Measurements from ENCODE around the gene ADCY2. TPM values are rescaled to one million over a fixed set of nuclear protein-coding genes. Genes with fewer than 3 reads are reported as not detected.

Gene ADCY2
- total RNA-seq, 8 experiments from 2014 or later, result 0.09 to 83.3 (median 8.9) TPM

GRCh38 chr5:7751874-7752273, 355.9 kb downstream of the ADCY2 start:
- no peak overlapping the region for H3K4me3 ChIP-seq
- H3K27ac ChIP-seq, result no peak overlapping the region
- H3K4me1 ChIP-seq (replicated peaks in 1 of 2), result peaks cover 0 to 3% of the 10 kb centered on the region in 2 donors
- ATAC-seq (replicated peaks in 6 of 8), result peak in 1 of 8 experiments; percentile 52
- 40 to 100% (median 80%) methylated on average over 1 to 5 of the region's 5 CpGs; no CpG with 5 or more reads in 2 of the 10 experiments for WGBS, 10 experiments
- in situ Hi-C loops (cut with MboI; ENCODE audit: low pct_unique_long_range_greater_than_20kb in 2 of 9, low sequenced_read_pairs in 9 of 9, unreplicated experiment in 9 of 9), result loop anchor here in 2 of 9 experiments (25.0 kb wide), 2 partner anchors 340 to 940 kb away; no protein-coding TSS in a partner anchor

- 0 to 100% (median 81%) methylated on average over 1 to 3 of the region's 3 CpGs for WGBS, 10 experiments
- H3K4me3 ChIP-seq, result no peak overlapping the region
- no peak overlapping the region for H3K27ac ChIP-seq
- in situ Hi-C loops (cut with MboI; ENCODE audit: low pct_unique_long_range_greater_than_20kb in 2 of 9, low sequenced_read_pairs in 9 of 9, unreplicated experiment in 9 of 9), result loop anchor here in 2 of 9 experiments (25.0 kb wide), 2 partner anchors 341 to 941 kb away; no protein-coding TSS in a partner anchor
- H3K4me1 ChIP-seq (replicated peaks in 1 of 2), result peaks cover 0 to 5% of the 10 kb centered on the region in 2 donors
- no peak for ATAC-seq (replicated peaks in 6 of 8)
Observed at GRCh38 chr5:7753181-7753580, 357.2 kb downstream of the ADCY2 start.

- 0 to 100% (median 95%) methylated on average over 1 of the region's 1 CpG; no CpG with 5 or more reads in 2 of the 10 experiments for WGBS, 10 experiments
- Histone ChIP-seq H3K4me1 (replicated peaks in 1 of 2) (peaks cover 0 to 5% of the 10 kb centered on the region in 2 donors), H3K27ac (no peak overlapping the region), H3K4me3 (no peak overlapping the region)
- ATAC-seq (replicated peaks in 6 of 8), result no peak
- in situ Hi-C loops (cut with MboI; ENCODE audit: low pct_unique_long_range_greater_than_20kb in 2 of 9, low sequenced_read_pairs in 9 of 9, unreplicated experiment in 9 of 9), result loop anchor here in 2 of 9 experiments (25.0 kb wide), 2 partner anchors 341 to 941 kb away; no protein-coding TSS in a partner anchor
Observed at GRCh38 chr5:7753596-7753995, 357.7 kb downstream of the ADCY2 start.

- in situ Hi-C loops (cut with MboI; ENCODE audit: low pct_unique_long_range_greater_than_20kb in 2 of 9, low sequenced_read_pairs in 9 of 9, unreplicated experiment in 9 of 9), result loop anchor here in 2 of 9 experiments (25.0 kb wide), 2 partner anchors 342 to 942 kb away; no protein-coding TSS in a partner anchor
- WGBS, 10 experiments, result 21 to 100% (median 92%) methylated on average over 2 to 6 of the region's 6 CpGs
- no peak for ATAC-seq (replicated peaks in 6 of 8)
- Histone ChIP-seq H3K27ac (no peak overlapping the region), H3K4me1 (replicated peaks in 1 of 2) (peaks cover 0 to 5% of the 10 kb centered on the region in 2 donors), H3K4me3 (no peak overlapping the region)
Observed at GRCh38 chr5:7754490-7754889, 358.6 kb downstream of the ADCY2 start.

- ATAC-seq (replicated peaks in 6 of 8), result peak; percentile 84 to 98 (median 89)
- Histone ChIP-seq H3K4me3 (no peak overlapping the region), H3K4me1 (replicated peaks in 1 of 2) (peaks cover 0 to 8% of the 10 kb centered on the region in 2 donors), H3K27ac (no peak overlapping the region)
- in situ Hi-C loops (cut with MboI; ENCODE audit: low pct_unique_long_range_greater_than_20kb in 2 of 9, low sequenced_read_pairs in 9 of 9, unreplicated experiment in 9 of 9), result loop anchor here in 2 of 9 experiments (25.0 kb wide), 2 partner anchors 343 to 943 kb away; no protein-coding TSS in a partner anchor
- 27 to 100% (median 60%) methylated on average over 2 to 10 of the region's 13 CpGs; no CpG with 5 or more reads in 1 of the 10 experiments for WGBS, 10 experiments
Observed at GRCh38 chr5:7754997-7755596, 359.2 kb downstream of the ADCY2 start.

GRCh38 chr5:7755958-7756357, 360.0 kb downstream of the ADCY2 start:
- 47 to 100% (median 88%) methylated on average over 1 to 5 of the region's 5 CpGs for WGBS, 10 experiments
- H3K27ac ChIP-seq, result no peak overlapping the region

GRCh38 chr5:7756453-7756852, 360.5 kb downstream of the ADCY2 start:
- in situ Hi-C loops (cut with MboI; ENCODE audit: low pct_unique_long_range_greater_than_20kb in 2 of 9, low sequenced_read_pairs in 9 of 9, unreplicated experiment in 9 of 9), result loop anchor here in 2 of 9 experiments (25.0 kb wide), 2 partner anchors 344 to 944 kb away; no protein-coding TSS in a partner anchor
- WGBS, 10 experiments, result 80 to 100% (median 94%) methylated on average over 1 to 4 of the region's 4 CpGs; no CpG with 5 or more reads in 6 of the 10 experiments
- Histone ChIP-seq H3K4me3 (no peak overlapping the region), H3K27ac (no peak overlapping the region), H3K4me1 (replicated peaks in 1 of 2) (peaks cover 0 to 8% of the 10 kb centered on the region in 2 donors)
- ATAC-seq (replicated peaks in 6 of 8), result peak in 1 of 8 experiments; percentile 20

More at GRCh38 chr5:7755958-7756357, 360.0 kb downstream of the ADCY2 start:
- ATAC-seq (replicated peaks in 6 of 8), result no peak
- H3K4me3 ChIP-seq, result no peak overlapping the region
- in situ Hi-C loops (cut with MboI; ENCODE audit: low pct_unique_long_range_greater_than_20kb in 2 of 9, low sequenced_read_pairs in 9 of 9, unreplicated experiment in 9 of 9), result loop anchor here in 2 of 9 experiments (25.0 kb wide), 2 partner anchors 344 to 944 kb away; no protein-coding TSS in a partner anchor
- peaks cover 0 to 8% of the 10 kb centered on the region in 2 donors for H3K4me1 ChIP-seq (replicated peaks in 1 of 2)

GRCh38 chr5:7759257-7759871, 363.4 kb downstream of the ADCY2 start:
- peak in 2 of 8 experiments; percentile 29 to 51 for ATAC-seq (replicated peaks in 6 of 8)
- H3K27ac ChIP-seq, result no peak overlapping the region
- H3K4me3 ChIP-seq, result no peak overlapping the region
- peaks cover 7 to 19% of the 10 kb centered on the region in 2 donors for H3K4me1 ChIP-seq (replicated peaks in 1 of 2)
- in situ Hi-C loops (cut with MboI; ENCODE audit: low pct_unique_long_range_greater_than_20kb in 2 of 9, low sequenced_read_pairs in 9 of 9, unreplicated experiment in 9 of 9), result loop anchor here in 2 of 9 experiments (25.0 kb wide), 2 partner anchors 347 to 947 kb away; no protein-coding TSS in a partner anchor
- 67 to 100% (median 81%) methylated on average over 1 to 7 of the region's 8 CpGs; no CpG with 5 or more reads in 4 of the 10 experiments for WGBS, 10 experiments

GRCh38 chr5:7759951-7760580, 364.1 kb downstream of the ADCY2 start:
- 44 to 92% (median 83%) methylated on average over 2 to 6 of the region's 8 CpGs; no CpG with 5 or more reads in 4 of the 10 experiments for WGBS, 10 experiments
- no peak overlapping the region for H3K4me3 ChIP-seq
- in situ Hi-C loops (cut with MboI; ENCODE audit: low pct_unique_long_range_greater_than_20kb in 2 of 9, low sequenced_read_pairs in 9 of 9, unreplicated experiment in 9 of 9), result loop anchor here in 2 of 9 experiments (25.0 kb wide), 2 partner anchors 348 to 948 kb away; no protein-coding TSS in a partner anchor
- no peak overlapping the region for H3K27ac ChIP-seq
- ATAC-seq (replicated peaks in 6 of 8), result no peak
- peaks cover 7 to 19% of the 10 kb centered on the region in 2 donors for H3K4me1 ChIP-seq (replicated peaks in 1 of 2)

- in situ Hi-C loops (cut with MboI; ENCODE audit: low pct_unique_long_range_greater_than_20kb in 2 of 9, low sequenced_read_pairs in 9 of 9, unreplicated experiment in 9 of 9), result loop anchor here in 2 of 9 experiments (25.0 kb wide), 2 partner anchors 350 to 950 kb away; no protein-coding TSS in a partner anchor
- no peak overlapping the region for H3K27ac ChIP-seq
- peaks cover 7 to 14% of the 10 kb centered on the region in 2 donors for H3K4me1 ChIP-seq (replicated peaks in 1 of 2)
- WGBS, 10 experiments, result 67 to 83% methylated on average over 1 to 2 of the region's 2 CpGs; no CpG with 5 or more reads in 8 of the 10 experiments
- no peak overlapping the region for H3K4me3 ChIP-seq
- no peak for ATAC-seq (replicated peaks in 6 of 8)
Observed at GRCh38 chr5:7762267-7762666, 366.3 kb downstream of the ADCY2 start.

GRCh38 chr5:7763621-7764072, 367.7 kb downstream of the ADCY2 start:
- in situ Hi-C loops (cut with MboI; ENCODE audit: low pct_unique_long_range_greater_than_20kb in 2 of 9, low sequenced_read_pairs in 9 of 9, unreplicated experiment in 9 of 9), result loop anchor here in 2 of 9 experiments (25.0 kb wide), 2 partner anchors 351 to 951 kb away; no protein-coding TSS in a partner anchor
- Histone ChIP-seq H3K4me1 (replicated peaks in 1 of 2) (peaks cover 7 to 14% of the 10 kb centered on the region in 2 donors), H3K27ac (peak overlapping the region; percentile 30 to 70), H3K4me3 (no peak overlapping the region)
- ATAC-seq (replicated peaks in 6 of 8), result peak in 7 of 8 experiments; percentile 31 to 99 (median 99)
- 0 to 80% (median 31%) methylated on average over 1 to 9 of the region's 9 CpGs; no CpG with 5 or more reads in 2 of the 10 experiments for WGBS, 10 experiments

GRCh38 chr5:7764452-7764851, 368.5 kb downstream of the ADCY2 start:
- H3K4me1 ChIP-seq (replicated peaks in 1 of 2), result peaks cover 7 to 14% of the 10 kb centered on the region in 2 donors
- 0 to 100% (median 54%) methylated on average over 1 of the region's 1 CpG; no CpG with 5 or more reads in 4 of the 10 experiments for WGBS, 10 experiments
- H3K27ac ChIP-seq, result no peak overlapping the region
- in situ Hi-C loops (cut with MboI; ENCODE audit: low pct_unique_long_range_greater_than_20kb in 2 of 9, low sequenced_read_pairs in 9 of 9, unreplicated experiment in 9 of 9), result loop anchor here in 2 of 9 experiments (25.0 kb wide), 2 partner anchors 352 to 952 kb away; no protein-coding TSS in a partner anchor
- no peak overlapping the region for H3K4me3 ChIP-seq
- no peak for ATAC-seq (replicated peaks in 6 of 8)
